Left ventricle myocardium inferior (tissue), 1 donor: ENCODE measurements around the gene IL36B. TPM values are rescaled to one million over a fixed set of nuclear protein-coding genes. Genes with fewer than 3 reads are reported as not detected.

ENCODE experiments used
- DNase-seq: peaks from one replicate; pipeline ENCODE4 v3.0.0-alpha.2; 2020
- H3K27ac ChIP-seq: fragments of 200-600 bp; replicated peaks from 2 replicates; pipeline ENCODE4 v1.8.0; 2021
- H3K27me3 ChIP-seq: fragments of 200-600 bp; 2 replicates; pipeline ENCODE4 v1.8.0; 2021; ENCODE audit warnings: low read depth
- H3K36me3 ChIP-seq: fragments of 200-600 bp; 2 replicates; pipeline ENCODE4 v1.8.0; 2021
- H3K4me1 ChIP-seq: fragments of 200-600 bp; 2 replicates; pipeline ENCODE4 v1.8.0; 2021
- H3K4me3 ChIP-seq: fragments of 200-600 bp; 2 replicates; pipeline ENCODE4 v1.8.0; 2021; ENCODE audit warnings: mild to moderate bottlenecking, moderate library complexity
- H3K9me3 ChIP-seq: fragments of 200-600 bp; replicated peaks from 2 replicates; pipeline ENCODE4 v1.8.0; 2021
- CTCF ChIP-seq: fragments of 200-600 bp; IDR thresholded peaks from 2 replicates; pipeline ENCODE4 v1.8.0; 2021; ENCODE audit warnings: antibody characterized with exemption, mild to moderate bottlenecking, borderline replicate concordance
- intact Hi-C: fragments of 100-400 bp; cut with micrococcal nuclease; formaldehyde crosslinking; loops from one replicate; pipeline ENCODE4 v1.11.0; 2022
- total RNA-seq: library from RNA; stranded (reverse); fragmentation: NEBNext Ultra II Directional; extraction: Animal tissue kit (Norgen Biotek cat#: 25700); gene quantifications from one replicate; pipeline ENCODE4 v1.2.1, GENCODE V29; 2021
- donor health status: DM: no; HTN: yes; CAD: no; lungs with severe emphysema.

IL36B gene
- total RNA-seq, 1 donor from 2014 or later: not detected

GRCh38 chr2:113079131-113079530 is 26.5 kb upstream of the IL36B start:
- peaks cover 46% of the 10 kb centered on the region for H3K27me3 ChIP-seq
- H3K27ac ChIP-seq: no peak overlapping the region
- DNase-seq: no peak
- H3K36me3 ChIP-seq: no peaks in the 10 kb centered on the region
- intact Hi-C loops: no loop called here
- no peaks in the 10 kb centered on the region for H3K9me3 ChIP-seq
- no peak for TF ChIP-seq CTCF
- no peak overlapping the region for H3K4me3 ChIP-seq
- H3K4me1 ChIP-seq: no peaks in the 10 kb centered on the region

GRCh38 chr2:113078350-113078839 is 25.7 kb upstream of the IL36B start:
- Histone ChIP-seq H3K4me1 (no peaks in the 10 kb centered on the region), H3K27me3 (peaks cover 39% of the 10 kb centered on the region), H3K4me3 (no peak overlapping the region), H3K9me3 (no peaks in the 10 kb centered on the region), H3K27ac (no peak overlapping the region), H3K36me3 (no peaks in the 10 kb centered on the region)
- no peak for DNase-seq
- no peak for TF ChIP-seq CTCF
- intact Hi-C loops: no loop called here

- intact Hi-C loops: no loop called here
- no peak overlapping the region for H3K4me3 ChIP-seq
- H3K27me3 ChIP-seq: peaks cover 34% of the 10 kb centered on the region
- H3K36me3 ChIP-seq: no peaks in the 10 kb centered on the region
- no peak for DNase-seq
- H3K9me3 ChIP-seq: no peaks in the 10 kb centered on the region
- H3K4me1 ChIP-seq: no peaks in the 10 kb centered on the region
- H3K27ac ChIP-seq: no peak overlapping the region
- no peak for TF ChIP-seq CTCF
Measured at GRCh38 chr2:113077921-113078320, 25.3 kb upstream of the IL36B start.

GRCh38 chr2:113076954-113077669 is 24.4 kb upstream of the IL36B start:
- TF ChIP-seq CTCF: no peak
- Histone ChIP-seq H3K27me3 (peaks cover 27% of the 10 kb centered on the region), H3K9me3 (no peaks in the 10 kb centered on the region), H3K4me3 (no peak overlapping the region), H3K36me3 (no peaks in the 10 kb centered on the region), H3K4me1 (no peaks in the 10 kb centered on the region), H3K27ac (no peak overlapping the region)
- no peak for DNase-seq
- intact Hi-C loops: no loop called here

- Histone ChIP-seq H3K4me1 (no peaks in the 10 kb centered on the region), H3K36me3 (no peaks in the 10 kb centered on the region), H3K27me3 (peaks cover 12% of the 10 kb centered on the region), H3K4me3 (no peak overlapping the region), H3K9me3 (no peaks in the 10 kb centered on the region), H3K27ac (no peak overlapping the region)
- TF ChIP-seq CTCF: no peak
- no peak for DNase-seq
- intact Hi-C loops: no loop called here
Measured at GRCh38 chr2:113075600-113075999, 22.9 kb upstream of the IL36B start.
